NB4 (cell line): ENCODE results near the gene AZU1.
"Not testable (repeated sequence)": the region's sequence is repeated elsewhere in the genome, so short reads cannot be mapped to it uniquely, and the experiment has no call there.

ENCODE experiments used
- CTCF ChIP-seq: IDR thresholded peaks from one replicate; pipeline ENCODE4 v1.5.1; 2012; ENCODE audit warnings: low read depth, low read length
- MAX ChIP-seq: IDR thresholded peaks from 2 replicates; pipeline ENCODE4 v1.6.1; 2011; ENCODE audit warnings: low read depth, low read length
- MYC ChIP-seq: IDR thresholded peaks from 2 replicates; pipeline ENCODE4 v1.6.1; 2011; ENCODE audit warnings: low read depth, low read length
- POLR2A ChIP-seq: IDR thresholded peaks from 2 replicates; pipeline ENCODE4 v1.6.1; 2011; ENCODE audit warnings: mild to moderate bottlenecking; ENCODE audit not compliant: insufficient read length; ENCODE audit errors: extremely low read depth

- TF ChIP-seq CTCF, POLR2A, MAX, MYC: not testable (repeated sequence)
Measured at GRCh38 chr19:849195-849594, 21.6 kb downstream of the AZU1 start.
